ENCODE measurements around the gene METTL15.

METTL15 gene

GRCh38 chr11:28144808-28145207 lies 36.6 kb downstream of the METTL15 start:
- peak in 1 of 2 donors; percentile 28 for DNase-seq (ENCODE audit: low read depth in 2 of 2)
- no peak overlapping the region for H3K4me3 ChIP-seq (replicated peaks in 1 of 2; ENCODE audit: low read depth in 2 of 2, low read length in 2 of 2)
- no peak for TF ChIP-seq CTCF (IDR thresholded peaks at IDR 0.05; ENCODE audit: low read depth, low read length)

GRCh38 chr11:28146123-28146751 lies 38.0 kb downstream of the METTL15 start:
- no peak for TF ChIP-seq CTCF (IDR thresholded peaks at IDR 0.05; ENCODE audit: low read depth, low read length)
- H3K4me3 ChIP-seq (replicated peaks in 1 of 2; ENCODE audit: low read depth in 2 of 2, low read length in 2 of 2), result no peak overlapping the region
- DNase-seq (ENCODE audit: low read depth in 2 of 2), result peak; percentile 79 to 88

- TF ChIP-seq CTCF (IDR thresholded peaks at IDR 0.05; ENCODE audit: low read depth, low read length), result no peak
- no peak for DNase-seq (ENCODE audit: low read depth in 2 of 2)
- no peak overlapping the region for H3K4me3 ChIP-seq (replicated peaks in 1 of 2; ENCODE audit: low read depth in 2 of 2, low read length in 2 of 2)
Observed at GRCh38 chr11:28152743-28153142, 44.6 kb downstream of the METTL15 start.

GRCh38 chr11:28153586-28153985 lies 45.4 kb downstream of the METTL15 start:
- TF ChIP-seq CTCF (IDR thresholded peaks at IDR 0.05; ENCODE audit: low read depth, low read length), result no peak
- DNase-seq (ENCODE audit: low read depth in 2 of 2), result no peak
- no peak overlapping the region for H3K4me3 ChIP-seq (replicated peaks in 1 of 2; ENCODE audit: low read depth in 2 of 2, low read length in 2 of 2)

GRCh38 chr11:28168718-28169117 lies 60.5 kb downstream of the METTL15 start:
- no peak overlapping the region for H3K4me3 ChIP-seq (replicated peaks in 1 of 2; ENCODE audit: low read depth in 2 of 2, low read length in 2 of 2)
- DNase-seq (ENCODE audit: low read depth in 2 of 2), result no peak
- TF ChIP-seq CTCF (IDR thresholded peaks at IDR 0.05; ENCODE audit: low read depth, low read length), result no peak

GRCh38 chr11:28169816-28170215 lies 61.6 kb downstream of the METTL15 start:
- no peak for TF ChIP-seq CTCF (IDR thresholded peaks at IDR 0.05; ENCODE audit: low read depth, low read length)
- peak; percentile 26 to 34 for DNase-seq (ENCODE audit: low read depth in 2 of 2)
- no peak overlapping the region for H3K4me3 ChIP-seq (replicated peaks in 1 of 2; ENCODE audit: low read depth in 2 of 2, low read length in 2 of 2)

GRCh38 chr11:28170759-28171158 lies 62.6 kb downstream of the METTL15 start:
- no peak for DNase-seq (ENCODE audit: low read depth in 2 of 2)
- H3K4me3 ChIP-seq (replicated peaks in 1 of 2; ENCODE audit: low read depth in 2 of 2, low read length in 2 of 2), result no peak overlapping the region
- TF ChIP-seq CTCF (IDR thresholded peaks at IDR 0.05; ENCODE audit: low read depth, low read length), result no peak
